ENCODE results near the gene PHF21B.

PHF21B gene

GRCh38 chr22:45001653-45002052, 8.2 kb downstream of the PHF21B start:
- Mint-ChIP-seq H3K27ac (no peak overlapping the region), H3K9me3 (no peaks in the 10 kb centered on the region), H3K4me1 (peaks cover 5% of the 10 kb centered on the region), H3K27me3 (peaks cover 75% of the 10 kb centered on the region), H3K4me3 (no peak overlapping the region)
- DNase-seq, result no peak
- no peak for ATAC-seq

GRCh38 chr22:45000330-45000729, 9.5 kb downstream of the PHF21B start:
- ATAC-seq, result no peak
- H3K27ac Mint-ChIP-seq, result peak overlapping the region in 1 of 2 donors; percentile 45
- no peaks in the 10 kb centered on the region for H3K9me3 Mint-ChIP-seq
- DNase-seq, result no peak
- H3K27me3 Mint-ChIP-seq, result peaks cover 66% of the 10 kb centered on the region
- no peak overlapping the region for H3K4me3 Mint-ChIP-seq
- H3K4me1 Mint-ChIP-seq, result no peaks in the 10 kb centered on the region

- H3K27me3 Mint-ChIP-seq, result peaks cover 62% of the 10 kb centered on the region
- ATAC-seq (no peak), DNase-seq (no peak)
- no peaks in the 10 kb centered on the region for H3K4me1 Mint-ChIP-seq
- H3K9me3 Mint-ChIP-seq, result no peaks in the 10 kb centered on the region
- no peak overlapping the region for H3K4me3 Mint-ChIP-seq
- peak overlapping the region in 1 of 2 donors; percentile 21 for H3K27ac Mint-ChIP-seq
Measured at GRCh38 chr22:44999687-45000086, 10.1 kb downstream of the PHF21B start.

- peaks cover 62% of the 10 kb centered on the region for H3K27me3 Mint-ChIP-seq
- ATAC-seq, result no peak
- no peak for DNase-seq
Measured at GRCh38 chr22:44999231-44999630, 10.6 kb downstream of the PHF21B start.

GRCh38 chr22:44998296-44998695, 11.5 kb downstream of the PHF21B start:
- Mint-ChIP-seq H3K27me3 (peaks cover 53% of the 10 kb centered on the region), H3K27ac (no peak overlapping the region), H3K4me1 (no peaks in the 10 kb centered on the region), H3K4me3 (no peak overlapping the region), H3K9me3 (no peaks in the 10 kb centered on the region)
- no peak for ATAC-seq
- DNase-seq, result no peak

More at GRCh38 chr22:44999231-44999630, 10.6 kb downstream of the PHF21B start:
- Mint-ChIP-seq H3K4me3 (no peak overlapping the region), H3K9me3 (no peaks in the 10 kb centered on the region), H3K27ac (no peak overlapping the region), H3K4me1 (no peaks in the 10 kb centered on the region)

GRCh38 chr22:44997060-44997459, 12.7 kb downstream of the PHF21B start:
- ATAC-seq, result no peak
- H3K27me3 Mint-ChIP-seq, result peaks cover 41% of the 10 kb centered on the region
- H3K27ac Mint-ChIP-seq, result no peak overlapping the region

GRCh38 chr22:44996648-44997047, 13.2 kb downstream of the PHF21B start:
- DNase-seq (no peak), ATAC-seq (no peak)
- Mint-ChIP-seq H3K27me3 (peaks cover 37% of the 10 kb centered on the region), H3K4me3 (no peak overlapping the region), H3K4me1 (no peaks in the 10 kb centered on the region), H3K9me3 (no peaks in the 10 kb centered on the region), H3K27ac (no peak overlapping the region)

More at GRCh38 chr22:44997060-44997459, 12.7 kb downstream of the PHF21B start:
- Mint-ChIP-seq H3K4me3 (no peak overlapping the region), H3K9me3 (no peaks in the 10 kb centered on the region), H3K4me1 (no peaks in the 10 kb centered on the region)
- no peak for DNase-seq

GRCh38 chr22:44996120-44996519, 13.7 kb downstream of the PHF21B start:
- Mint-ChIP-seq H3K4me3 (no peak overlapping the region), H3K27me3 (peaks cover 35% of the 10 kb centered on the region), H3K9me3 (no peaks in the 10 kb centered on the region), H3K4me1 (no peaks in the 10 kb centered on the region), H3K27ac (no peak overlapping the region)
- DNase-seq (no peak), ATAC-seq (no peak)

GRCh38 chr22:44995715-44996114, 14.1 kb downstream of the PHF21B start:
- no peak overlapping the region for H3K27ac Mint-ChIP-seq
- H3K27me3 Mint-ChIP-seq, result peaks cover 35% of the 10 kb centered on the region
- ATAC-seq (no peak), DNase-seq (no peak)
- no peaks in the 10 kb centered on the region for H3K9me3 Mint-ChIP-seq
- H3K4me3 Mint-ChIP-seq, result no peak overlapping the region
- no peaks in the 10 kb centered on the region for H3K4me1 Mint-ChIP-seq

GRCh38 chr22:44995105-44995514, 14.7 kb downstream of the PHF21B start:
- no peak for ATAC-seq

GRCh38 chr22:44994399-44995104, 15.3 kb downstream of the PHF21B start:
- Mint-ChIP-seq H3K27ac (no peak overlapping the region), H3K27me3 (peaks cover 35% of the 10 kb centered on the region), H3K4me1 (no peaks in the 10 kb centered on the region), H3K4me3 (no peak overlapping the region), H3K9me3 (no peaks in the 10 kb centered on the region)
- ATAC-seq, result no peak
- no peak for DNase-seq

More at GRCh38 chr22:44995105-44995514, 14.7 kb downstream of the PHF21B start:
- Mint-ChIP-seq H3K27me3 (peaks cover 35% of the 10 kb centered on the region), H3K4me1 (no peaks in the 10 kb centered on the region), H3K4me3 (no peak overlapping the region), H3K9me3 (no peaks in the 10 kb centered on the region), H3K27ac (no peak overlapping the region)
- no peak for DNase-seq

- no peaks in the 10 kb centered on the region for H3K4me1 Mint-ChIP-seq
- peaks cover 17% of the 10 kb centered on the region for H3K27me3 Mint-ChIP-seq
- no peak overlapping the region for H3K27ac Mint-ChIP-seq
- no peak overlapping the region for H3K4me3 Mint-ChIP-seq
- H3K9me3 Mint-ChIP-seq, result no peaks in the 10 kb centered on the region
- no peak for DNase-seq
- no peak for ATAC-seq
Measured at GRCh38 chr22:44992166-44992565, 17.6 kb downstream of the PHF21B start.

- H3K27me3 Mint-ChIP-seq, result peaks cover 8% of the 10 kb centered on the region
- ATAC-seq (no peak), DNase-seq (no peak)
- no peak overlapping the region for H3K4me3 Mint-ChIP-seq
- no peaks in the 10 kb centered on the region for H3K4me1 Mint-ChIP-seq
- no peaks in the 10 kb centered on the region for H3K9me3 Mint-ChIP-seq
- no peak overlapping the region for H3K27ac Mint-ChIP-seq
Measured at GRCh38 chr22:44991218-44991617, 18.6 kb downstream of the PHF21B start.

- peaks cover 8% of the 10 kb centered on the region for H3K27me3 Mint-ChIP-seq
- no peaks in the 10 kb centered on the region for H3K4me1 Mint-ChIP-seq
- H3K4me3 Mint-ChIP-seq, result no peak overlapping the region
- no peak for ATAC-seq
- no peak for DNase-seq
- no peak overlapping the region for H3K27ac Mint-ChIP-seq
- no peaks in the 10 kb centered on the region for H3K9me3 Mint-ChIP-seq
Measured at GRCh38 chr22:44990810-44991209, 19.0 kb downstream of the PHF21B start.

- DNase-seq (no peak), ATAC-seq (no peak)
- Mint-ChIP-seq H3K4me3 (no peak overlapping the region), H3K4me1 (no peaks in the 10 kb centered on the region), H3K9me3 (no peaks in the 10 kb centered on the region), H3K27ac (no peak overlapping the region), H3K27me3 (peaks cover 8% of the 10 kb centered on the region)
Measured at GRCh38 chr22:44990328-44990727, 19.5 kb downstream of the PHF21B start.

- Mint-ChIP-seq H3K4me1 (no peaks in the 10 kb centered on the region), H3K27ac (no peak overlapping the region), H3K4me3 (no peak overlapping the region), H3K27me3 (no peaks in the 10 kb centered on the region), H3K9me3 (peaks cover 0 to 6% of the 10 kb centered on the region in 2 donors)
- no peak for ATAC-seq
- no peak for DNase-seq
Measured at GRCh38 chr22:44988671-44989070, 21.1 kb downstream of the PHF21B start.

GRCh38 chr22:44986926-44987325, 22.9 kb downstream of the PHF21B start:
- DNase-seq (no peak), ATAC-seq (no peak)
- no peaks in the 10 kb centered on the region for H3K4me1 Mint-ChIP-seq
- H3K9me3 Mint-ChIP-seq, result peaks cover 0 to 7% of the 10 kb centered on the region in 2 donors
- no peaks in the 10 kb centered on the region for H3K27me3 Mint-ChIP-seq
- H3K27ac Mint-ChIP-seq, result no peak overlapping the region
- H3K4me3 Mint-ChIP-seq, result no peak overlapping the region
